Measurements from ENCODE around the gene CUL9. TPM values are rescaled to one million over a fixed set of nuclear protein-coding genes. Genes with fewer than 3 reads are reported as not detected.

Gene CUL9
- total RNA-seq, 1 donor, result 34.4 TPM

DNA sequence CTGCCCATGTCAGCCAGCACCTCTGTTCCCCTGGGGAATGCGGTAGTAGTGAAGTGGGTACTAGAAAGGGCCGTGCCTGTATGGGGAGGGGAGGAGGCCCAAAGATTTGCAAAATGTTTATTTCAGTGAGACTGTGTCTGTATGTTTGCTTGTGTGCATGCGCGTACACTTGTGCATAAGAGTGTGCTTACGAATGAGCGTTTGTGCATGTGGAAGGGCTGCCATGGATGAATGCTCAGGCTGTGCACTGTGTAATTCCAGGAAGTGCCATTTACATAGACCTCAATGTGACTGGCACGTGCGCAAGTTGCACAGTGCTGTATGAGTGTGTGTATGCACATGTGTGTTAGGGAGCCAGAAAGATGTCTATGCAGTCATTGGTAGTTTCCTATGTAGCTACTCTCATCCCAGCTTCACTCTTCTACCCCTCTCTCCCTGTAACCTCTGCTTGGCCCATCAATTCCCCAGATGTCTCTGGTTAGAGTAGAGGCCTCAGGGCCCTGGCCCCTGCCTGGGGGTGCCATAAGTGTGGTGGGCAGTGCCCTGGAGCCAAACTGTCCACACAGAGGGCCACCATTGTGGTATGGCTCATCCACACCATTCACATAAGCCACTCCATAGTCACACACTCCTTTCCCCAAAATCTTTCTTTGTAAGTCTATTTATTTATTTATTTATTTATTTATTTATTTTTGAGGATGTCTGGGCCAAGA is 89.3 kb downstream of the CUL9 start:
- no peaks in the 10 kb centered on the region for H4K20me1 ChIP-seq (ENCODE audit: insufficient read depth, low read length)
- H3K4me1 ChIP-seq (ENCODE audit: insufficient read depth, low read length), result peaks cover 9% of the 10 kb centered on the region
- H3K79me2 ChIP-seq (ENCODE audit: insufficient read depth, low read length), result no peaks in the 10 kb centered on the region
- H3K4me3 ChIP-seq (ENCODE audit: insufficient read depth, low read length), result no peak overlapping the region
- H3K36me3 ChIP-seq (ENCODE audit: insufficient read depth, low read length), result no peaks in the 10 kb centered on the region
- no peaks in the 10 kb centered on the region for H3K9me3 ChIP-seq (ENCODE audit: low read depth, low read length)
- H3K27me3 ChIP-seq (ENCODE audit: insufficient read depth, low read length), result peaks cover 36% of the 10 kb centered on the region
- no peak overlapping the region for H3K4me2 ChIP-seq (ENCODE audit: insufficient read depth, low read length)
- H2AFZ ChIP-seq (ENCODE audit: low read length), result no peak overlapping the region
- DNase-seq (ENCODE audit: insufficient read length, low spot score, missing footprints), result peak; percentile 81
- H3K27ac ChIP-seq (ENCODE audit: low read depth, low read length), result no peak overlapping the region
- TF ChIP-seq, protein P1, sequence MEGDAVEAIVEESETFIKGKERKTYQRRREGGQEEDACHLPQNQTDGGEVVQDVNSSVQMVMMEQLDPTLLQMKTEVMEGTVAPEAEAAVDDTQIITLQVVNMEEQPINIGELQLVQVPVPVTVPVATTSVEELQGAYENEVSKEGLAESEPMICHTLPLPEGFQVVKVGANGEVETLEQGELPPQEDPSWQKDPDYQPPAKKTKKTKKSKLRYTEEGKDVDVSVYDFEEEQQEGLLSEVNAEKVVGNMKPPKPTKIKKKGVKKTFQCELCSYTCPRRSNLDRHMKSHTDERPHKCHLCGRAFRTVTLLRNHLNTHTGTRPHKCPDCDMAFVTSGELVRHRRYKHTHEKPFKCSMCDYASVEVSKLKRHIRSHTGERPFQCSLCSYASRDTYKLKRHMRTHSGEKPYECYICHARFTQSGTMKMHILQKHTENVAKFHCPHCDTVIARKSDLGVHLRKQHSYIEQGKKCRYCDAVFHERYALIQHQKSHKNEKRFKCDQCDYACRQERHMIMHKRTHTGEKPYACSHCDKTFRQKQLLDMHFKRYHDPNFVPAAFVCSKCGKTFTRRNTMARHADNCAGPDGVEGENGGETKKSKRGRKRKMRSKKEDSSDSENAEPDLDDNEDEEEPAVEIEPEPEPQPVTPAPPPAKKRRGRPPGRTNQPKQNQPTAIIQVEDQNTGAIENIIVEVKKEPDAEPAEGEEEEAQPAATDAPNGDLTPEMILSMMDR (IDR thresholded peaks at IDR 0.05; ENCODE audit: extremely low read depth, low read depth, low read length), result no peak

- no peaks in the 10 kb centered on the region for H3K9me3 ChIP-seq (ENCODE audit: low read depth, low read length)
- H2AFZ ChIP-seq (ENCODE audit: low read length), result no peak overlapping the region
- no peak overlapping the region for H3K4me3 ChIP-seq (ENCODE audit: insufficient read depth, low read length)
- H3K27me3 ChIP-seq (ENCODE audit: insufficient read depth, low read length), result peaks cover 36% of the 10 kb centered on the region
- no peaks in the 10 kb centered on the region for H4K20me1 ChIP-seq (ENCODE audit: insufficient read depth, low read length)
- peak; percentile 74 for DNase-seq (ENCODE audit: insufficient read length, low spot score, missing footprints)
- H3K36me3 ChIP-seq (ENCODE audit: insufficient read depth, low read length), result no peaks in the 10 kb centered on the region
- peaks cover 9% of the 10 kb centered on the region for H3K4me1 ChIP-seq (ENCODE audit: insufficient read depth, low read length)
- H3K27ac ChIP-seq (ENCODE audit: low read depth, low read length), result no peak overlapping the region
- TF ChIP-seq, protein P1 (IDR thresholded peaks at IDR 0.05; ENCODE audit: extremely low read depth, low read depth, low read length), result no peak
- H3K4me2 ChIP-seq (ENCODE audit: insufficient read depth, low read length), result no peak overlapping the region
- no peaks in the 10 kb centered on the region for H3K79me2 ChIP-seq (ENCODE audit: insufficient read depth, low read length)
Measured at GRCh38 chr6:43271944-43272343, 89.9 kb downstream of the CUL9 start.

- no peak overlapping the region for H3K4me3 ChIP-seq (ENCODE audit: insufficient read depth, low read length)
- peak; percentile 65 for DNase-seq (ENCODE audit: insufficient read length, low spot score, missing footprints)
- no peaks in the 10 kb centered on the region for H4K20me1 ChIP-seq (ENCODE audit: insufficient read depth, low read length)
- H3K27ac ChIP-seq (ENCODE audit: low read depth, low read length), result no peak overlapping the region
- no peaks in the 10 kb centered on the region for H3K9me3 ChIP-seq (ENCODE audit: low read depth, low read length)
- H3K79me2 ChIP-seq (ENCODE audit: insufficient read depth, low read length), result no peaks in the 10 kb centered on the region
- no peaks in the 10 kb centered on the region for H3K36me3 ChIP-seq (ENCODE audit: insufficient read depth, low read length)
- no peak overlapping the region for H2AFZ ChIP-seq (ENCODE audit: low read length)
- peaks cover 26% of the 10 kb centered on the region for H3K27me3 ChIP-seq (ENCODE audit: insufficient read depth, low read length)
- TF ChIP-seq, protein P1 (IDR thresholded peaks at IDR 0.05; ENCODE audit: extremely low read depth, low read depth, low read length), result no peak
- H3K4me2 ChIP-seq (ENCODE audit: insufficient read depth, low read length), result no peak overlapping the region
- H3K4me1 ChIP-seq (ENCODE audit: insufficient read depth, low read length), result peaks cover 19% of the 10 kb centered on the region
Measured at GRCh38 chr6:43273707-43274106, 91.7 kb downstream of the CUL9 start.

Other genes starting within 250 kb of the CUL9 start
- 0.72 and 0.88 TPM in 2 replicates for gene GNMT, start 221.4 kb upstream of the CUL9 start, total RNA-seq
- gene PEX6, start 203.0 kb upstream of the CUL9 start, total RNA-seq, result 15.3 and 23.5 TPM in 2 replicates
- 30.8 and 36.8 TPM in 2 replicates for gene PPP2R5D, start 197.6 kb upstream of the CUL9 start, total RNA-seq
- gene MEA1, start 168.2 kb upstream of the CUL9 start, total RNA-seq, result 42.4 and 47.4 TPM in 2 replicates
- 122 and 123 TPM in 2 replicates for gene KLHDC3, start 167.9 kb upstream of the CUL9 start, total RNA-seq
- gene RRP36, start 160.6 kb upstream of the CUL9 start, total RNA-seq, result 84.0 and 90.2 TPM in 2 replicates
- gene CUL7, start 128.3 kb upstream of the CUL9 start, total RNA-seq, result 46.9 and 48.5 TPM in 2 replicates
- gene MRPL2, start 122.8 kb upstream of the CUL9 start, total RNA-seq, result 16.2 and 20.6 TPM in 2 replicates
- gene KLC4, start 122.6 kb upstream of the CUL9 start, total RNA-seq, result 17.7 and 20.3 TPM in 2 replicates
- 183 and 190 TPM in 2 replicates for gene PTK7, start 105.9 kb upstream of the CUL9 start, total RNA-seq
- 17.7 and 20.6 TPM in 2 replicates for gene SRF, start 10.9 kb upstream of the CUL9 start, total RNA-seq
- gene DNPH1, start 47.3 kb downstream of the CUL9 start, total RNA-seq, result 32.9 and 33.3 TPM in 2 replicates
- gene TTBK1, start 61.3 kb downstream of the CUL9 start, total RNA-seq, result under 0.01 TPM in 1 of 2 replicates, not detected in the other
- gene SLC22A7, start 116.1 kb downstream of the CUL9 start, total RNA-seq, result not detected in 2 replicates
- gene CRIP3, start 126.6 kb downstream of the CUL9 start, total RNA-seq, result 0.59 TPM in 1 of 2 replicates, not detected in the other
- 12.3 and 14.7 TPM in 2 replicates for gene ZNF318, start 187.5 kb downstream of the CUL9 start, total RNA-seq
- gene ABCC10, start 245.3 kb downstream of the CUL9 start, total RNA-seq, result 26.4 and 27.1 TPM in 2 replicates

Measured in osteoblast (primary cell).